ENCODE results near the gene GRM2.

GRM2 gene

GRCh38 chr3:51705276-51706020 lies 1.4 kb upstream of the GRM2 start:
- H3K4me3 ChIP-seq (ENCODE audit: low read depth, low read length), result no peak overlapping the region
- no peaks in the 10 kb centered on the region for H3K4me1 ChIP-seq
- H3K36me3 ChIP-seq, result no peaks in the 10 kb centered on the region
- no peak for TF ChIP-seq CTCF (IDR thresholded peaks at IDR 0.05; ENCODE audit: low read depth, low read length)
- peaks cover 8% of the 10 kb centered on the region for H3K27me3 ChIP-seq
- DNase-seq, result no peak
- H3K9me3 ChIP-seq, result no peaks in the 10 kb centered on the region

- Histone ChIP-seq H3K4me3 (ENCODE audit: low read depth, low read length) (no peak overlapping the region), H3K36me3 (no peaks in the 10 kb centered on the region), H3K9me3 (no peaks in the 10 kb centered on the region), H3K4me1 (no peaks in the 10 kb centered on the region), H3K27me3 (peaks cover 8% of the 10 kb centered on the region)
- DNase-seq, result no peak
- TF ChIP-seq CTCF (IDR thresholded peaks at IDR 0.05; ENCODE audit: low read depth, low read length), result no peak
Measured at GRCh38 chr3:51706021-51706485, 815 bp upstream of the GRM2 start.

- Histone ChIP-seq H3K4me3 (ENCODE audit: low read depth, low read length) (no peak overlapping the region), H3K27me3 (peaks cover 8% of the 10 kb centered on the region), H3K9me3 (no peaks in the 10 kb centered on the region), H3K4me1 (no peaks in the 10 kb centered on the region), H3K36me3 (no peaks in the 10 kb centered on the region)
- no peak for DNase-seq
- no peak for TF ChIP-seq CTCF (IDR thresholded peaks at IDR 0.05; ENCODE audit: low read depth, low read length)
Measured at GRCh38 chr3:51708216-51708845, 1.5 kb downstream of the GRM2 start.

- Histone ChIP-seq H3K36me3 (no peaks in the 10 kb centered on the region), H3K4me1 (no peaks in the 10 kb centered on the region), H3K9me3 (no peaks in the 10 kb centered on the region), H3K4me3 (ENCODE audit: low read depth, low read length) (no peak overlapping the region), H3K27me3 (peaks cover 8% of the 10 kb centered on the region)
- DNase-seq, result no peak
- no peak for TF ChIP-seq CTCF (IDR thresholded peaks at IDR 0.05; ENCODE audit: low read depth, low read length)
Measured at GRCh38 chr3:51709004-51709420, 2.1 kb downstream of the GRM2 start.

- Histone ChIP-seq H3K9me3 (no peaks in the 10 kb centered on the region), H3K36me3 (no peaks in the 10 kb centered on the region), H3K4me3 (ENCODE audit: low read depth, low read length) (no peak overlapping the region), H3K27me3 (peaks cover 8% of the 10 kb centered on the region), H3K4me1 (no peaks in the 10 kb centered on the region)
- DNase-seq, result no peak
- no peak for TF ChIP-seq CTCF (IDR thresholded peaks at IDR 0.05; ENCODE audit: low read depth, low read length)
Measured at GRCh38 chr3:51709675-51710074, 2.8 kb downstream of the GRM2 start.

Measured in BE2C (cell line).